Measurements from ENCODE around the gene PANK3.

- TF ChIP-seq CTCF (IDR thresholded peaks at IDR 0.05) (no peak), POLR2AphosphoS5 (IDR thresholded peaks at IDR 0.05; ENCODE audit: low read depth, low read length) (no peak)
These were observed 6.1 kb upstream of the PANK3 start for GRCh38 chr5:168585119-168585856.
